GM23338 (cell line): ENCODE results near the gene DNAJC1. TPM values are rescaled to one million over a fixed set of nuclear protein-coding genes. Genes with fewer than 3 reads are reported as not detected.
A peak's percentile ranks its signal among the peaks of the same experiment; 100 is the strongest.

Experiments used
- ATAC-seq: fragments of 200-7000 bp; cut with Tn5 transposase; 3 replicates; pipeline ENCODE4 v1.9.1; 2020
- DNase-seq: peaks from one replicate; pipeline ENCODE4 v3.0.0-alpha.2; 2015; ENCODE audit warnings: low spot score
- H2AFZ ChIP-seq: fragments of 200-600 bp; sonication (generic); 2 replicates; pipeline ENCODE4 v1.8.0; 2016; ENCODE audit warnings: antibody characterized with exemption, mild to moderate bottlenecking, moderate library complexity
- H3F3A ChIP-seq: fragments of 200-600 bp; sonication (generic); replicated peaks from 2 replicates; pipeline ENCODE4 v1.8.0; 2017; ENCODE audit warnings: antibody characterized with exemption, mixed run types, low read depth
- H3K27ac ChIP-seq: fragments of 200-600 bp; sonication (generic); 2 replicates; pipeline ENCODE4 v1.6.1; 2016; ENCODE audit warnings: low read depth
- H3K27me3 ChIP-seq: fragments of 200-600 bp; sonication (generic); 2 replicates; pipeline ENCODE4 v1.8.0; 2016; ENCODE audit warnings: mild to moderate bottlenecking, mixed run types, moderate library complexity; ENCODE audit not compliant: insufficient read depth
- H3K36me3 ChIP-seq: fragments of 200-600 bp; sonication (generic); 2 replicates; pipeline ENCODE4 v1.8.0; 2016; ENCODE audit warnings: mild to moderate bottlenecking; ENCODE audit not compliant: insufficient read depth
- H3K4me1 ChIP-seq: fragments of 200-600 bp; sonication (generic); 2 replicates; pipeline ENCODE4 v1.8.0; 2016; ENCODE audit warnings: mild to moderate bottlenecking, moderate library complexity; ENCODE audit not compliant: insufficient read depth
- H3K4me2 ChIP-seq: fragments of 200-600 bp; sonication (generic); 2 replicates; pipeline ENCODE4 v1.7.1; 2017; ENCODE audit warnings: mixed run types
- H3K4me3 ChIP-seq: fragments of 200-600 bp; sonication (generic); 2 replicates; pipeline ENCODE4 v1.6.1; 2016; ENCODE audit warnings: mixed run types
- H3K79me2 ChIP-seq: fragments of 200-600 bp; sonication (generic); replicated peaks from 2 replicates; pipeline ENCODE4 v1.8.0; 2017; ENCODE audit warnings: mild to moderate bottlenecking; ENCODE audit not compliant: insufficient read depth
- H3K9me2 ChIP-seq: fragments of 200-600 bp; sonication (generic); 2 replicates; pipeline ENCODE4 v1.8.0; 2017; ENCODE audit not compliant: insufficient read depth
- H4K20me1 ChIP-seq: fragments of 200-600 bp; sonication (generic); replicated peaks from 2 replicates; pipeline ENCODE4 v1.8.0; 2017; ENCODE audit warnings: mild to moderate bottlenecking; ENCODE audit not compliant: insufficient read depth
- H3K27ac Mint-ChIP-seq: 2 replicates; pipeline ENCODE4 v1.8.0; 2020; ENCODE audit warnings: inconsistent platforms, mild to moderate bottlenecking, moderate library complexity, mixed read lengths
- H3K27me3 Mint-ChIP-seq: 3 replicates; pipeline ENCODE4 v1.8.0; 2022; ENCODE audit warnings: low read depth, mild to moderate bottlenecking, moderate library complexity, mixed read lengths, inconsistent platforms; ENCODE audit not compliant: insufficient read depth, poor library complexity
- H3K36me3 Mint-ChIP-seq: 3 replicates; pipeline ENCODE4 v1.8.0; 2021; ENCODE audit warnings: low read depth, mild to moderate bottlenecking, inconsistent platforms, moderate library complexity, mixed read lengths
- H3K4me1 Mint-ChIP-seq: 3 replicates; pipeline ENCODE4 v1.8.0; 2020; ENCODE audit warnings: mild to moderate bottlenecking, inconsistent platforms, mixed read lengths
- H3K4me3 Mint-ChIP-seq: 3 replicates; pipeline ENCODE4 v1.8.0; 2021; ENCODE audit warnings: moderate library complexity, mild to moderate bottlenecking, inconsistent platforms, mixed read lengths
- H3K9me3 Mint-ChIP-seq: 3 replicates; pipeline ENCODE4 v1.8.0; 2020; ENCODE audit warnings: moderate library complexity, mild to moderate bottlenecking, inconsistent platforms, mixed read lengths
- EZH2phosphoT487 ChIP-seq: fragments of 200-600 bp; sonication (generic); IDR thresholded peaks from one replicate; pipeline ENCODE4 v1.8.1; 2018; ENCODE audit warnings: antibody characterized with exemption; ENCODE audit not compliant: unreplicated experiment
- POLR2AphosphoS5 ChIP-seq: IDR thresholded peaks from 2 replicates; pipeline ENCODE4 v1.6.1; 2016; ENCODE audit warnings: antibody characterized with exemption, low read depth
- ZNF114 ChIP-seq: fragments of 250-450 bp; sonication (Bioruptor Pico); IDR thresholded peaks from 2 replicates; pipeline ENCODE4 v1.5.0; 2020; ENCODE audit warnings: mild to moderate bottlenecking, moderate library complexity
- ZNF331 ChIP-seq: fragments of 250-450 bp; sonication (Bioruptor Pico); IDR thresholded peaks from 2 replicates; pipeline ENCODE4 v1.5.0; 2020; ENCODE audit warnings: low read depth, mild to moderate bottlenecking, moderate library complexity
- polyA plus RNA-seq: library from polyadenylated mRNA; unstranded; fragments of >200 nt; fragmentation: Nextera tagmentation; extraction: Ambion mirVana; gene quantifications from 2 replicates; pipeline ENCODE4 v1.2.1, GENCODE V29; 2016
- total RNA-seq: library from RNA; depleted of rRNA; stranded (reverse); fragments of >200 nt; shearing (Covaris generic); gene quantifications from 2 replicates; pipeline ENCODE4 v1.2.3, GENCODE V29; 2014
- TF ChIP-seq, protein P1 (sequence below), 2 experiments: fragments of 200-600 bp in 1 of 2; sonication (generic) in 1 of 2; conservative IDR thresholded peaks; 2 replicates each; pipeline versions ENCODE4 v1.5.1 to v1.6.1; 2016 to 2017; ENCODE audit warnings: antibody characterized with exemption in 2 of 2, low read depth in 2 of 2, mild to moderate bottlenecking in 2 of 2, moderate library complexity in 1 of 2
- TF ChIP-seq, protein P2 (sequence below): fragments of 250-450 bp; sonication (Bioruptor Pico); IDR thresholded peaks from 2 replicates; pipeline ENCODE4 v1.5.0; 2020; ENCODE audit warnings: mild to moderate bottlenecking, moderate library complexity

The DNAJC1 gene
- total and polyA plus RNA-seq, 2 experiments from 2014 or later = 38.6 to 45.3 TPM

DNA sequence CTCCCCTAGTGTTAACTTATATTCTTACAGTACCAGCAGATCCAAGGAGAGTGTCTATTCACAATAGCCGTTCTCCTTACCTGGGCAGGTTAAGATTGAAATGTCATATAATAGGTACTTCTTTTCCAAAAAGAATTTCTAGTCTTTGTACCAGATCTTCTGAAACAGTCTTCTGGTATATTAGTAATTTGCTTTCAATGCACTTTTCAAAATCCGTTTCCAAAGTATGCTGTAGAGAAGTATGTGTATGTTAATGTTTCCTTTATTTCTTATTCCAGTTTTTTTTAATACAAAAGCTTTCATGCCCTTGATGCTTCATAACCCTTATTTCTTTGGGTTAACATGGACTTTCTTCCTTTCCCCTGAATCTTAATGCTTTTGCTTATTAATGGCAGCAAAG, 281.3 kb downstream of the DNAJC1 start:
- peak; percentile 25; the same call in 2 of the 3 replicates for ATAC-seq
- Histone ChIP-seq H2AFZ (no peak overlapping the region), H3K36me3 (no peaks in the 10 kb centered on the region; the same call in 1 of the 2 replicates), H3K9me2 (no peaks in the 10 kb centered on the region), H3K4me3 (no peak overlapping the region), H3K27ac (no peak overlapping the region), H3K79me2 (no peaks in the 10 kb centered on the region), H3F3A (no peaks in the 10 kb centered on the region), H3K4me2 (no peak overlapping the region), H3K27me3 (no peaks in the 10 kb centered on the region), H4K20me1 (no peaks in the 10 kb centered on the region), H3K4me1 (peaks cover 34% of the 10 kb centered on the region)
- no peaks in the 10 kb centered on the region for H3K9me3 Mint-ChIP-seq
- H3K27me3 Mint-ChIP-seq = peaks cover 9% of the 10 kb centered on the region
- no peak overlapping the region for H3K4me3 Mint-ChIP-seq
- no peak for DNase-seq
- TF ChIP-seq ZNF114 (CRISPR knock-in tag) = no peak
- TF ChIP-seq, protein P1, sequence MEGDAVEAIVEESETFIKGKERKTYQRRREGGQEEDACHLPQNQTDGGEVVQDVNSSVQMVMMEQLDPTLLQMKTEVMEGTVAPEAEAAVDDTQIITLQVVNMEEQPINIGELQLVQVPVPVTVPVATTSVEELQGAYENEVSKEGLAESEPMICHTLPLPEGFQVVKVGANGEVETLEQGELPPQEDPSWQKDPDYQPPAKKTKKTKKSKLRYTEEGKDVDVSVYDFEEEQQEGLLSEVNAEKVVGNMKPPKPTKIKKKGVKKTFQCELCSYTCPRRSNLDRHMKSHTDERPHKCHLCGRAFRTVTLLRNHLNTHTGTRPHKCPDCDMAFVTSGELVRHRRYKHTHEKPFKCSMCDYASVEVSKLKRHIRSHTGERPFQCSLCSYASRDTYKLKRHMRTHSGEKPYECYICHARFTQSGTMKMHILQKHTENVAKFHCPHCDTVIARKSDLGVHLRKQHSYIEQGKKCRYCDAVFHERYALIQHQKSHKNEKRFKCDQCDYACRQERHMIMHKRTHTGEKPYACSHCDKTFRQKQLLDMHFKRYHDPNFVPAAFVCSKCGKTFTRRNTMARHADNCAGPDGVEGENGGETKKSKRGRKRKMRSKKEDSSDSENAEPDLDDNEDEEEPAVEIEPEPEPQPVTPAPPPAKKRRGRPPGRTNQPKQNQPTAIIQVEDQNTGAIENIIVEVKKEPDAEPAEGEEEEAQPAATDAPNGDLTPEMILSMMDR (conservative IDR thresholded peaks at IDR 0.05; ENCODE audit: low read depth in 2 of 2) = 0 out of 4 replicates have a peak, but pooled peaks of 1 of the 2 experiments have one; percentile 8
- peaks cover 38% of the 10 kb centered on the region for H3K4me1 Mint-ChIP-seq
- H3K27ac Mint-ChIP-seq = no peak overlapping the region
- H3K36me3 Mint-ChIP-seq = peaks cover 11% of the 10 kb centered on the region; the same call in 2 of the 3 replicates

GRCh38 chr10:21721000-21721665, 282.4 kb downstream of the DNAJC1 start:
- Histone ChIP-seq H3K4me3 (no peak overlapping the region), H3K79me2 (no peaks in the 10 kb centered on the region), H3K27ac (no peak overlapping the region; the same call in 1 of the 2 replicates), H3K36me3 (no peaks in the 10 kb centered on the region; the same call in 1 of the 2 replicates), H3F3A (no peaks in the 10 kb centered on the region), H3K4me2 (no peak overlapping the region), H3K9me2 (no peaks in the 10 kb centered on the region), H3K4me1 (peaks cover 23% of the 10 kb centered on the region), H3K27me3 (no peaks in the 10 kb centered on the region), H4K20me1 (no peaks in the 10 kb centered on the region), H2AFZ (no peak overlapping the region)
- Mint-ChIP-seq H3K9me3 (no peaks in the 10 kb centered on the region), H3K36me3 (peaks cover 8% of the 10 kb centered on the region; the same call in 2 of the 3 replicates), H3K4me1 (peaks cover 31% of the 10 kb centered on the region), H3K4me3 (no peak overlapping the region), H3K27me3 (peaks cover 9% of the 10 kb centered on the region), H3K27ac (peak overlapping the region; percentile 40; the same call in 1 of the 2 replicates)
- DNase-seq (no peak), ATAC-seq (no peak)
- TF ChIP-seq ZNF114 (CRISPR knock-in tag) (no peak), POLR2AphosphoS5 (no peak), ZNF331 (no peak), EZH2phosphoT487 (no peak)
- TF ChIP-seq, protein P2, sequence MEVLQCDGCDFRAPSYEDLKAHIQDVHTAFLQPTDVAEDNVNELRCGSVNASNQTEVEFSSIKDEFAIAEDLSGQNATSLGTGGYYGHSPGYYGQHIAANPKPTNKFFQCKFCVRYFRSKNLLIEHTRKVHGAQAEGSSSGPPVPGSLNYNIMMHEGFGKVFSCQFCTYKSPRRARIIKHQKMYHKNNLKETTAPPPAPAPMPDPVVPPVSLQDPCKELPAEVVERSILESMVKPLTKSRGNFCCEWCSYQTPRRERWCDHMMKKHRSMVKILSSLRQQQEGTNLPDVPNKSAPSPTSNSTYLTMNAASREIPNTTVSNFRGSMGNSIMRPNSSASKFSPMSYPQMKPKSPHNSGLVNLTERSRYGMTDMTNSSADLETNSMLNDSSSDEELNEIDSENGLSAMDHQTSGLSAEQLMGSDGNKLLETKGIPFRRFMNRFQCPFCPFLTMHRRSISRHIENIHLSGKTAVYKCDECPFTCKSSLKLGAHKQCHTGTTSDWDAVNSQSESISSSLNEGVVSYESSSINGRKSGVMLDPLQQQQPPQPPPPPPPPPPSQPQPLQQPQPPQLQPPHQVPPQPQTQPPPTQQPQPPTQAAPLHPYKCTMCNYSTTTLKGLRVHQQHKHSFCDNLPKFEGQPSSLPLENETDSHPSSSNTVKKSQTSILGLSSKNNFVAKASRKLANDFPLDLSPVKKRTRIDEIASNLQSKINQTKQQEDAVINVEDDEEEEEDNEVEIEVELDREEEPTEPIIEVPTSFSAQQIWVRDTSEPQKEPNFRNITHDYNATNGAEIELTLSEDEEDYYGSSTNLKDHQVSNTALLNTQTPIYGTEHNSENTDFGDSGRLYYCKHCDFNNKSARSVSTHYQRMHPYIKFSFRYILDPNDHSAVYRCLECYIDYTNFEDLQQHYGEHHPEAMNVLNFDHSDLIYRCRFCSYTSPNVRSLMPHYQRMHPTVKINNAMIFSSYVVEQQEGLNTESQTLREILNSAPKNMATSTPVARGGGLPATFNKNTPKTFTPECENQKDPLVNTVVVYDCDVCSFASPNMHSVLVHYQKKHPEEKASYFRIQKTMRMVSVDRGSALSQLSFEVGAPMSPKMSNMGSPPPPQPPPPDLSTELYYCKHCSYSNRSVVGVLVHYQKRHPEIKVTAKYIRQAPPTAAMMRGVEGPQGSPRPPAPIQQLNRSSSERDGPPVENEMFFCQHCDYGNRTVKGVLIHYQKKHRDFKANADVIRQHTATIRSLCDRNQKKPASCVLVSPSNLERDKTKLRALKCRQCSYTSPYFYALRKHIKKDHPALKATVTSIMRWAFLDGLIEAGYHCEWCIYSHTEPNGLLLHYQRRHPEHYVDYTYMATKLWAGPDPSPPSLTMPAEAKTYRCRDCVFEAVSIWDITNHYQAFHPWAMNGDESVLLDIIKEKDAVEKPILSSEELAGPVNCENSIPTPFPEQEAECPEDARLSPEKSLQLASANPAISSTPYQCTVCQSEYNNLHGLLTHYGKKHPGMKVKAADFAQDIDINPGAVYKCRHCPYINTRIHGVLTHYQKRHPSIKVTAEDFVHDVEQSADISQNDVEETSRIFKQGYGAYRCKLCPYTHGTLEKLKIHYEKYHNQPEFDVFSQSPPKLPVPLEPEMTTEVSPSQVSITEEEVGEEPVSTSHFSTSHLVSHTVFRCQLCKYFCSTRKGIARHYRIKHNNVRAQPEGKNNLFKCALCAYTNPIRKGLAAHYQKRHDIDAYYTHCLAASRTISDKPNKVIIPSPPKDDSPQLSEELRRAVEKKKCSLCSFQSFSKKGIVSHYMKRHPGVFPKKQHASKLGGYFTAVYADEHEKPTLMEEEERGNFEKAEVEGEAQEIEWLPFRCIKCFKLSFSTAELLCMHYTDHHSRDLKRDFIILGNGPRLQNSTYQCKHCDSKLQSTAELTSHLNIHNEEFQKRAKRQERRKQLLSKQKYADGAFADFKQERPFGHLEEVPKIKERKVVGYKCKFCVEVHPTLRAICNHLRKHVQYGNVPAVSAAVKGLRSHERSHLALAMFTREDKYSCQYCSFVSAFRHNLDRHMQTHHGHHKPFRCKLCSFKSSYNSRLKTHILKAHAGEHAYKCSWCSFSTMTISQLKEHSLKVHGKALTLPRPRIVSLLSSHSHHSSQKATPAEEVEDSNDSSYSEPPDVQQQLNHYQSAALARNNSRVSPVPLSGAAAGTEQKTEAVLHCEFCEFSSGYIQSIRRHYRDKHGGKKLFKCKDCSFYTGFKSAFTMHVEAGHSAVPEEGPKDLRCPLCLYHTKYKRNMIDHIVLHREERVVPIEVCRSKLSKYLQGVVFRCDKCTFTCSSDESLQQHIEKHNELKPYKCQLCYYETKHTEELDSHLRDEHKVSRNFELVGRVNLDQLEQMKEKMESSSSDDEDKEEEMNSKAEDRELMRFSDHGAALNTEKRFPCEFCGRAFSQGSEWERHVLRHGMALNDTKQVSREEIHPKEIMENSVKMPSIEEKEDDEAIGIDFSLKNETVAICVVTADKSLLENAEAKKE (CRISPR knock-in tag) = no peak
